Measurements from ENCODE around the gene IDH3B.

- TF ChIP-seq, protein P1, sequence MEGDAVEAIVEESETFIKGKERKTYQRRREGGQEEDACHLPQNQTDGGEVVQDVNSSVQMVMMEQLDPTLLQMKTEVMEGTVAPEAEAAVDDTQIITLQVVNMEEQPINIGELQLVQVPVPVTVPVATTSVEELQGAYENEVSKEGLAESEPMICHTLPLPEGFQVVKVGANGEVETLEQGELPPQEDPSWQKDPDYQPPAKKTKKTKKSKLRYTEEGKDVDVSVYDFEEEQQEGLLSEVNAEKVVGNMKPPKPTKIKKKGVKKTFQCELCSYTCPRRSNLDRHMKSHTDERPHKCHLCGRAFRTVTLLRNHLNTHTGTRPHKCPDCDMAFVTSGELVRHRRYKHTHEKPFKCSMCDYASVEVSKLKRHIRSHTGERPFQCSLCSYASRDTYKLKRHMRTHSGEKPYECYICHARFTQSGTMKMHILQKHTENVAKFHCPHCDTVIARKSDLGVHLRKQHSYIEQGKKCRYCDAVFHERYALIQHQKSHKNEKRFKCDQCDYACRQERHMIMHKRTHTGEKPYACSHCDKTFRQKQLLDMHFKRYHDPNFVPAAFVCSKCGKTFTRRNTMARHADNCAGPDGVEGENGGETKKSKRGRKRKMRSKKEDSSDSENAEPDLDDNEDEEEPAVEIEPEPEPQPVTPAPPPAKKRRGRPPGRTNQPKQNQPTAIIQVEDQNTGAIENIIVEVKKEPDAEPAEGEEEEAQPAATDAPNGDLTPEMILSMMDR (IDR thresholded peaks at IDR 0.05) = no peak
- peak; percentile 98 for TF ChIP-seq POLR2AphosphoS5 (IDR thresholded peaks at IDR 0.05; ENCODE audit: low read depth, low read length)
- TF ChIP-seq SIN3A (IDR thresholded peaks at IDR 0.05; ENCODE audit: borderline replicate concordance, insufficient read depth, low read depth, low read length) = peak; percentile 89; the same call in 1 of the 2 replicates
- TF ChIP-seq, protein P2, sequence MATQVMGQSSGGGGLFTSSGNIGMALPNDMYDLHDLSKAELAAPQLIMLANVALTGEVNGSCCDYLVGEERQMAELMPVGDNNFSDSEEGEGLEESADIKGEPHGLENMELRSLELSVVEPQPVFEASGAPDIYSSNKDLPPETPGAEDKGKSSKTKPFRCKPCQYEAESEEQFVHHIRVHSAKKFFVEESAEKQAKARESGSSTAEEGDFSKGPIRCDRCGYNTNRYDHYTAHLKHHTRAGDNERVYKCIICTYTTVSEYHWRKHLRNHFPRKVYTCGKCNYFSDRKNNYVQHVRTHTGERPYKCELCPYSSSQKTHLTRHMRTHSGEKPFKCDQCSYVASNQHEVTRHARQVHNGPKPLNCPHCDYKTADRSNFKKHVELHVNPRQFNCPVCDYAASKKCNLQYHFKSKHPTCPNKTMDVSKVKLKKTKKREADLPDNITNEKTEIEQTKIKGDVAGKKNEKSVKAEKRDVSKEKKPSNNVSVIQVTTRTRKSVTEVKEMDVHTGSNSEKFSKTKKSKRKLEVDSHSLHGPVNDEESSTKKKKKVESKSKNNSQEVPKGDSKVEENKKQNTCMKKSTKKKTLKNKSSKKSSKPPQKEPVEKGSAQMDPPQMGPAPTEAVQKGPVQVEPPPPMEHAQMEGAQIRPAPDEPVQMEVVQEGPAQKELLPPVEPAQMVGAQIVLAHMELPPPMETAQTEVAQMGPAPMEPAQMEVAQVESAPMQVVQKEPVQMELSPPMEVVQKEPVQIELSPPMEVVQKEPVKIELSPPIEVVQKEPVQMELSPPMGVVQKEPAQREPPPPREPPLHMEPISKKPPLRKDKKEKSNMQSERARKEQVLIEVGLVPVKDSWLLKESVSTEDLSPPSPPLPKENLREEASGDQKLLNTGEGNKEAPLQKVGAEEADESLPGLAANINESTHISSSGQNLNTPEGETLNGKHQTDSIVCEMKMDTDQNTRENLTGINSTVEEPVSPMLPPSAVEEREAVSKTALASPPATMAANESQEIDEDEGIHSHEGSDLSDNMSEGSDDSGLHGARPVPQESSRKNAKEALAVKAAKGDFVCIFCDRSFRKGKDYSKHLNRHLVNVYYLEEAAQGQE (IDR thresholded peaks at IDR 0.05; ENCODE audit: insufficient read depth in 1 of 2, low read depth in 2 of 2, low read length in 1 of 2) = 0 out of 4 replicates have a peak, but pooled peaks of 1 of the 2 experiments have one; percentile 44
- peak; percentile 65 for TF ChIP-seq TCF7L2 (IDR thresholded peaks at IDR 0.05; ENCODE audit: low read depth, low read length)
Measured at GRCh38 chr20:2663887-2664719, at the start of gene IDH3B.

Data from Panc1 (cell line).